Uterus (tissue), 4 donors: ENCODE results near the gene GALNTL6. TPM values are rescaled to one million over a fixed set of nuclear protein-coding genes. Genes with fewer than 3 reads are reported as not detected.

Source experiments
- DNase-seq, 2 donors: peaks; one replicate each; pipeline ENCODE4 v3.0.0-alpha.2; 2019 to 2020
- H3K27ac ChIP-seq, 2 donors: fragments of 200-600 bp; sonication (generic); 1 replicate in 1 of 2; 2 replicates in 1 of 2; pipeline ENCODE4 v1.5.1; 2016 to 2018
- H3K27me3 ChIP-seq, 2 donors: fragments of 200-600 bp; sonication (generic); one replicate each; pipeline ENCODE4 v1.5.1; 2018 to 2019; ENCODE audit warnings: control low read depth in 1 of 2
- H3K36me3 ChIP-seq, 2 donors: fragments of 200-600 bp; sonication (generic); one replicate each; pipeline ENCODE4 v1.5.1; 2019; ENCODE audit warnings: control low read depth in 1 of 2
- H3K4me1 ChIP-seq, 2 donors: fragments of 200-600 bp; sonication (generic); one replicate each; pipeline ENCODE4 v1.5.1; 2018 to 2019; ENCODE audit warnings: control low read depth in 1 of 2
- H3K4me3 ChIP-seq, 2 donors: fragments of 200-600 bp; sonication (generic); 1 replicate in 1 of 2; 2 replicates in 1 of 2; pipeline ENCODE4 v1.5.1; 2018 to 2019; ENCODE audit warnings: mild to moderate bottlenecking in 1 of 2
- H3K9me3 ChIP-seq, 2 donors: fragments of 200-600 bp; sonication (generic); one replicate each; pipeline ENCODE4 v1.5.1; 2019; ENCODE audit warnings: control low read depth in 1 of 2
- POLR2A ChIP-seq, 2 donors: fragments of 450-650 bp; IDR thresholded peaks; one replicate each; pipeline ENCODE4 v1.6.1; 2016; ENCODE audit warnings: antibody characterized with exemption in 2 of 2, mild to moderate bottlenecking in 1 of 2, moderate library complexity in 1 of 2
- intact Hi-C: fragments of 100-400 bp; cut with DNase I; formaldehyde crosslinking; loops from one replicate; pipeline ENCODE4 v1.15.1; 2023; ENCODE audit warnings: low total_unique reads
- total RNA-seq, 4 donors: library from RNA; depleted of rRNA in 3 of 4; stranded (reverse); fragments of >200 nt in 3 of 4; gene quantifications; one replicate each; pipeline versions ENCODE4 v1.1.0 to v1.2.4, GENCODE V29; 2014 to 2023
- TF ChIP-seq, protein P1 (sequence below), 4 experiments: fragments of 200-600 bp in 2 of 4; fragments of 450-650 bp in 2 of 4; sonication (generic) in 2 of 4; IDR thresholded peaks; one replicate each; pipeline ENCODE4 v1.5.1; 2016 to 2019; ENCODE audit warnings: antibody characterized with exemption in 4 of 4, mild to moderate bottlenecking in 2 of 4, moderate library complexity in 1 of 4
- donor health status: DM: yes; HTN: yes; CAD: no.

The GALNTL6 gene
- total RNA-seq, 4 donors from 2014 or later: 2.6 TPM; not detected in 3

DNA sequence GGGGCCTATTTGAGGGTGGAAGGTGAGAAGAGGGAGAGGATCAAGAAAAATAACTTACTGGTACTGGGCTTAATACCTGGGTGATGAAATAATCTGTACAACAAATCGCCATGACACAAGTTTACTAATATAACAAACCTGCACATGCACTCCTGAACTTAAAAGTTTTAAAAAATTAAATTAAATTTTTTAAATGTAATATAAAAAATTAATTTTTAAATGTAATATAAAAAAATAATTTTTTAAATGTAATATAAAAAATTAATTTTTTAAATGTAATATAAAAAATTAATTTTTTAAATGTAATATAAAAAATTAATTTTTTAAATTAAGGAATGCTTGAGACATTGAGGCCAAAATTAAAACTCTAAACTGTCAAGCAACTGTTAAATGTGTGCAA is 1231.1 kb downstream of the GALNTL6 start:
- no peak overlapping the region for H3K27ac ChIP-seq
- TF ChIP-seq POLR2A (IDR thresholded peaks at IDR 0.05): no peak
- TF ChIP-seq, protein P1, sequence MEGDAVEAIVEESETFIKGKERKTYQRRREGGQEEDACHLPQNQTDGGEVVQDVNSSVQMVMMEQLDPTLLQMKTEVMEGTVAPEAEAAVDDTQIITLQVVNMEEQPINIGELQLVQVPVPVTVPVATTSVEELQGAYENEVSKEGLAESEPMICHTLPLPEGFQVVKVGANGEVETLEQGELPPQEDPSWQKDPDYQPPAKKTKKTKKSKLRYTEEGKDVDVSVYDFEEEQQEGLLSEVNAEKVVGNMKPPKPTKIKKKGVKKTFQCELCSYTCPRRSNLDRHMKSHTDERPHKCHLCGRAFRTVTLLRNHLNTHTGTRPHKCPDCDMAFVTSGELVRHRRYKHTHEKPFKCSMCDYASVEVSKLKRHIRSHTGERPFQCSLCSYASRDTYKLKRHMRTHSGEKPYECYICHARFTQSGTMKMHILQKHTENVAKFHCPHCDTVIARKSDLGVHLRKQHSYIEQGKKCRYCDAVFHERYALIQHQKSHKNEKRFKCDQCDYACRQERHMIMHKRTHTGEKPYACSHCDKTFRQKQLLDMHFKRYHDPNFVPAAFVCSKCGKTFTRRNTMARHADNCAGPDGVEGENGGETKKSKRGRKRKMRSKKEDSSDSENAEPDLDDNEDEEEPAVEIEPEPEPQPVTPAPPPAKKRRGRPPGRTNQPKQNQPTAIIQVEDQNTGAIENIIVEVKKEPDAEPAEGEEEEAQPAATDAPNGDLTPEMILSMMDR (IDR thresholded peaks at IDR 0.05): no peak

DNA sequence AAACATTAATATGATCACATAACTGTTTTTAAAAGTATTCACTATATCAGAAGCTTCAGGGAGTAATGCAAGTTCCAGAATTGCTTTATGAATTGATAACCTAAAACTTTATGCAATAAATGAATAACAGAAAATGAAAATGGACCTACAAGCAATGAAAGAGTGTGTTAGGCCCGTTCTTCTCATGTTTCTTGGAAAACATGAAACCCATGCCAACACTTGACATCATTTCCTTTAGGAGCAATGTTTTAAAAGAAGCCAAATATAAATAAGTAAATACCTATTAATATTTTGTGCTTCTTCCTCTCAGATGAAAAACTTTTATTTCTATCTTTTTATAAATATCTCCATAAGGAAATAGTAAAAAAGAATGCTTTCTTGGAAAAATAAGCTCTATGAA is 1232.4 kb downstream of the GALNTL6 start:
- Histone ChIP-seq H3K27ac (no peak overlapping the region), H3K9me3 (no peaks in the 10 kb centered on the region), H3K36me3 (no peaks in the 10 kb centered on the region), H3K4me3 (no peak overlapping the region), H3K4me1 (no peaks in the 10 kb centered on the region), H3K27me3 (no peaks in the 10 kb centered on the region)
- intact Hi-C loops: no loop called here
- TF ChIP-seq POLR2A (IDR thresholded peaks at IDR 0.05): no peak
- TF ChIP-seq, protein P1 (IDR thresholded peaks at IDR 0.05): no peak
- DNase-seq: no peak

More for the DNA sequence above, 1231.1 kb downstream of the GALNTL6 start:
- Histone ChIP-seq H3K27me3 (no peaks in the 10 kb centered on the region), H3K9me3 (no peaks in the 10 kb centered on the region), H3K36me3 (no peaks in the 10 kb centered on the region), H3K4me1 (no peaks in the 10 kb centered on the region), H3K4me3 (no peak overlapping the region)
- DNase-seq: no peak
- intact Hi-C loops: no loop called here

DNA sequence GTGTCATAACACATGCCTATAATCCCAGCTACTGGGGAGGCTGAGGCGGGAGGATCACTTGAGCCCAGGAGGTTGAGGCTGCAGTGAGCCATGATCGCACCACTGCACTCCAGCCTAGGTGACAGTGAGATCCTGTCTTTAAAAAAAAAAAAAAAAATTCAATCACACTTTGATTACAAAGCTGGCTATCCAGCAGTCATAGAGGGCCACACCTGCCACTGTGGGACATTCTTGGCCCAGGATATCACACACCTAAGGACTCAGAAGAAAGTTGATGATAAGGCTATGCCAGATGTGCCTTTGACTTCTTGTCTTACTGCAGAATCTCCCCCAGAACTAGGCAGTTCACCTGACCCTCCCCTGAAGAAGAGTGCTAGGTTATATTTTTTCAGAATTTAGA is 1232.9 kb downstream of the GALNTL6 start:
- intact Hi-C loops: no loop called here
- no peaks in the 10 kb centered on the region for H3K9me3 ChIP-seq
- TF ChIP-seq POLR2A (IDR thresholded peaks at IDR 0.05): no peak
- TF ChIP-seq, protein P1 (IDR thresholded peaks at IDR 0.05): no peak
- no peaks in the 10 kb centered on the region for H3K36me3 ChIP-seq
- no peak overlapping the region for H3K27ac ChIP-seq
- H3K4me3 ChIP-seq: no peak overlapping the region
- no peaks in the 10 kb centered on the region for H3K4me1 ChIP-seq
- no peaks in the 10 kb centered on the region for H3K27me3 ChIP-seq
- no peak for DNase-seq

DNA sequence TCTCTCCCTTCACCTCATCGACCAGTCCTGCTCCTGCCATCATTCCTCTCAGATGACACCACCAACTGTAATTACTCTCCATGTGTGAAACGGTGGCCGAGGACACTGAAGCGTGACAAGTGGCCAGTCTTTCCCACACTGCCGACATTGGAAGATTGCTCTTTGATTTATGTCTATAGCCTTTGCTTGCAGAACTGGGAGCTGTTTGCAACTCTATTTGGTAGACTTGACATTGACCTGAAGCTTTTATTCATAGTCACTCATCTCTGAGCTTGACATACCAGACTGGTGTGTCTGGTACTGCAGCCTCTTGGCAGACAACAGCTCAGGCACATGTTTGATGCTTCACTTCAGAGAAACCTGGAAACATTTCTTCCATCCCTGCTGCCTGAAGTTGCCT is 1233.6 kb downstream of the GALNTL6 start:
- intact Hi-C loops: no loop called here
- DNase-seq: no peak

DNA sequence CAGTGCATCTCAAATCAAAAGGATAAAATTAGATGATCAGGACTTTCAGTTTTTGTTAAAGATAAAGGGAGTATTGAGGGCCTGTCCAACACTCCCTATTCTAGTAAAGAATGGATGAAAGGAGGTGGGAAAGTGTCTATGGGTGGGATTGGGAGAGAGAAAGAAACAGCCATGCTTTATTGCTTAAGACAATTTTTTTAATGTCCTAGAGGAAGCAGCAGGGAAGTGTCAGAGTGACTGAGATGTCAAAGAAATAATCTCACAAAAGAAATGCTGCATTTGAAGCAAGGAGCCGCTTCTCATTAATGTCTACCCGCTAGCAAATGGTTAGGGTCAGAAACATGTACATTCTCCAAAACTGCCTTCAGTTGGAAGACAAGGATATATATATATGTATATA is 1238.0 kb downstream of the GALNTL6 start:
- H3K27me3 ChIP-seq: no peaks in the 10 kb centered on the region
- no peak overlapping the region for H3K27ac ChIP-seq
- no peak overlapping the region for H3K4me3 ChIP-seq
- intact Hi-C loops: no loop called here
- DNase-seq: no peak
- TF ChIP-seq, protein P1 (IDR thresholded peaks at IDR 0.05): no peak
- no peak for TF ChIP-seq POLR2A (IDR thresholded peaks at IDR 0.05)
- no peaks in the 10 kb centered on the region for H3K9me3 ChIP-seq
- no peaks in the 10 kb centered on the region for H3K36me3 ChIP-seq
- H3K4me1 ChIP-seq: no peaks in the 10 kb centered on the region

More for the DNA sequence above, 1233.6 kb downstream of the GALNTL6 start:
- Histone ChIP-seq H3K4me1 (no peaks in the 10 kb centered on the region), H3K36me3 (no peaks in the 10 kb centered on the region), H3K4me3 (no peak overlapping the region), H3K27me3 (no peaks in the 10 kb centered on the region), H3K27ac (no peak overlapping the region), H3K9me3 (no peaks in the 10 kb centered on the region)
- no peak for TF ChIP-seq POLR2A (IDR thresholded peaks at IDR 0.05)
- TF ChIP-seq, protein P1 (IDR thresholded peaks at IDR 0.05): no peak
